ENCODE results near the gene DUSP16. TPM values are rescaled to one million over a fixed set of nuclear protein-coding genes. Genes with fewer than 3 reads are reported as not detected.

The DUSP16 gene
- total RNA-seq, 3 donors from 2014 or later (not counting 1 experiment from before 2014, with no cell fraction given) = 6.9 to 19.9 (median 10.0) TPM

DNA sequence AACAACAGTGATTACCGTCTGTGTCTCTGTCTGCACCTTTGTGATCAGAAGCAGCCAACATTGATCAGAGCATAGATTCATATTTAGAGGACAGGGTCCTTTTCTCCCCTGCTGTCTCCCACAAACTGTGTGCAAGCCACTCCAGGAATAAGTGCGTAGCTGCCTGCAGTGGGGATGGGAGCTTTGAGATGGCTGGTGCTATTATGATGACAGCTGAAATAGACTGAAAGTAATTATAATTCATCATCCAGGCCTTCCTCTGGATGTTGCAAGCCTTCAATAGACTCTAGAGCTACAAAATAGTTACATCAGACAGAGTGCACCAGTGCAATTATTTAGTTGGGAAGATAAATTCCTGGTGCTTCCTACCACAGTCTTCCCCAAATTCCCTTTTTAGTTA lies 137.7 kb downstream of the DUSP16 start:
- Mint-ChIP-seq H3K27me3 (ENCODE audit: low read depth in 2 of 2) (no peaks in the 10 kb centered on the region), H3K4me1 (peaks cover 13 to 40% of the 10 kb centered on the region in 2 donors), H3K36me3 (peaks cover 18% of the 10 kb centered on the region), H3K4me3 (no peak overlapping the region), H3K9me3 (peaks cover 4% of the 10 kb centered on the region in 2 donors), H3K27ac (no peak overlapping the region)
- no peak for DNase-seq
- H3K4me3 ChIP-seq (ENCODE audit: low read length) = no peak overlapping the region
- H3K4me1 ChIP-seq (ENCODE audit: control insufficient read depth, insufficient read depth, low read length) = peaks cover 3% of the 10 kb centered on the region
- WGBS (ENCODE audit: insufficient coverage) = 81% methylated on average over 2 of the region's 2 CpGs
- TF ChIP-seq CTCF (IDR thresholded peaks at IDR 0.05) = no peak
- H3K9me3 ChIP-seq (ENCODE audit: control insufficient read depth, insufficient read depth, low read length) = peaks cover 4% of the 10 kb centered on the region
- no peaks in the 10 kb centered on the region for H3K27me3 ChIP-seq (ENCODE audit: control insufficient read depth, insufficient read depth, low read length)
- no peak overlapping the region for H3K27ac ChIP-seq (ENCODE audit: low read length)
- H3K36me3 ChIP-seq (ENCODE audit: control insufficient read depth, insufficient read depth, low read length) = no peaks in the 10 kb centered on the region
- no peak for ATAC-seq
- intact Hi-C loops (cut with micrococcal nuclease) = no loop called here

Other genes starting within 250 kb of the DUSP16 start
- gene MANSC1, start 212.6 kb downstream of the DUSP16 start, total RNA-seq = under 1 TPM; 0.05 to 0.63 (median 0.25) TPM
- gene BORCS5, start 205.8 kb downstream of the DUSP16 start, total RNA-seq = 10 to 100 TPM; 28.5 to 32.8 (median 29.2) TPM
- gene CREBL2, start 49.0 kb upstream of the DUSP16 start, total RNA-seq = 10 to 100 TPM in 2 of 3 donors, 1 to 10 TPM in 1; 9.0 to 13.1 (median 10.7) TPM
- 1 to 10 TPM in 2 of 3 donors, under 1 TPM in 1; 0.45 to 2.6 (median 2.2) TPM for gene GPR19, start 133.3 kb upstream of the DUSP16 start, total RNA-seq
- gene CDKN1B, start 154.5 kb upstream of the DUSP16 start, total RNA-seq = 100 to 1,000 TPM; 119 to 207 (median 130) TPM
- 1 to 10 TPM in 2 of 3 donors, under 1 TPM in 1; 0.70 to 1.6 (median 1.6) TPM for gene APOLD1, start 222.8 kb upstream of the DUSP16 start, total RNA-seq